ENCODE data around the gene FAF2.
"Not testable (repeated sequence)": the region's sequence is repeated elsewhere in the genome, so short reads cannot be mapped to it uniquely, and the experiment has no call there.

Gene FAF2

DNA sequence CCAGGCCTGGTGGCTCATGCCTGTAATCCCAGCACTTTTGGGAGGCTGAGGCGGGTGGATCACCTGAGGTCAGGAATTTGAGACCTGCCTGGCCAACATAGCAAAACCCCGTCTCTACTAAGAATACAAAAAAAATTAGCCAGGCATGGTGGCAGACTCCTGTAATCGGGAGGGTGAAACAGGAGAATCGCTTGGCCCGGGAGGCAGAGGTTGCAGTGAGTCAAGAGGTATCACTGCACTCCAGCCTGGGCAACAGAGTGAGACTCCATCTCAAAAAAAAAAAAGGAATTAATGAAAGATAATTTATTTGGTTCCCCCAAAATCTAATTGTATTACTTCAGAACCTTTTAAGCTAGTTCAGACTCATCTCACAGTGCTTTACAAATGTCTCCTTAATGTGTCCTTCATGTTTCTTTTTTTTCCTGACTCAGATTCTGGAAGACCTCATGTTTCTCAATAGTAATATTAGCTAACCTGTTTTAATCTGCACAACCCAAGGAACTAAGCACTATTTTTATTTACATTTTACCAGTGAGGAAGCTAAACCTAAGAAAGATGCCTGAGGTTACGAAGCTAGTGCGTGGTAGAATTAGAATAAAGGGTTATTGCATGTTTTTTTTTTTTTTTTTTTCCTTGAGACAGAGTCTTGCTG is 15.1 kb downstream of the FAF2 start:
- no peak for DNase-seq

DNA sequence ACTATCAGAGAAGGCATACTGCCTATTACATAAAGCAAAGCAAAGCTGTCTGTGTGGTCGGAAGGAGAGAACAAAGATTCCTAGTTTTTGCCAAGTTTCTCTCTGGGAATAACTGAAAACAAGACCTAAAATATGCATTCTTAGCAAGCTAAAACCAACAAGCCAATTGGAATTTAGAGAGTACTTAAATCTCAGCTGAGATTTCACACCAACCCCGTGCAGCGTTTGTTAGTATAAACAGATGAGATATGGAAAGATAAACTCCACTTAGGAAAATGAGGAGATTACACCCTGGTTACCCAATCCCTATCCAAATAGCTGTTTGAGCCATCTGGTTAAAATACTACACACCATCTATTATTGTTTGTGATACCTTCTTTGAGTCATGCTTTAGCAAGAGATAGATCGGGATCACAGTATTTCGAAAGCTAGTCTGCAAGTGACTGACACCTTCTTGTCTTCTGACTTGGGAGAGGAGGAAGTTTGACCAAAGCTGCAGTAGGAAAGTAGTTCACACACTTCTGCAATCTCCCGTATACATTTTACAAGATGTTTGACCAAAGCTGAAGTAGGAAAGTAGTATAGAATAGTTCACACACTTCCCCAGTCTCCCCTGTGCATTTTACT is 18.2 kb downstream of the FAF2 start:
- DNase-seq = no peak

- DNase-seq = no peak
Observed at GRCh38 chr5:176469296-176469695, 21.1 kb downstream of the FAF2 start.

- no peak for DNase-seq
Observed at GRCh38 chr5:176470539-176470938, 22.4 kb downstream of the FAF2 start.

DNA sequence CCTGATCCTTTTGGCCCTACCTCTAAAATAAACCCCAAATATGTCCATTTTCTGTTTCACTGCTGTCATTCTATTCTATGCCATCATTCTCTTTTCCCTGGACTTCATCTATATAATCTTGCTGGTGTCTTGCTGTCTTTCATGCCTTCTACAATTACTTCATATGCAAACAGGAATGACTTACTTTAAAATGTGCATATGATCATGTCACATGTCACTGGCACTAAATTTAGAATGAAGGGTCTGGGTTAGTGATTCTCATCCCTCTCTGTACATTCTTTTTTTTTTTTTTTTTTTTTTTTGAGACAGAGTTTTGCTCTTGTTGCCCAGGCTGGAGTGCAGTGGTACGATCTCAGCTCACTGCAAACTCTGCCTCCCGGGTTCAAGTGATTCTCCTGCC is 22.9 kb downstream of the FAF2 start:
- DNase-seq = no peak

- DNase-seq = no peak
Observed at GRCh38 chr5:176473335-176474006, 25.3 kb downstream of the FAF2 start.

- DNase-seq = no peak
Observed at GRCh38 chr5:176474476-176474875, 26.3 kb downstream of the FAF2 start.

DNA sequence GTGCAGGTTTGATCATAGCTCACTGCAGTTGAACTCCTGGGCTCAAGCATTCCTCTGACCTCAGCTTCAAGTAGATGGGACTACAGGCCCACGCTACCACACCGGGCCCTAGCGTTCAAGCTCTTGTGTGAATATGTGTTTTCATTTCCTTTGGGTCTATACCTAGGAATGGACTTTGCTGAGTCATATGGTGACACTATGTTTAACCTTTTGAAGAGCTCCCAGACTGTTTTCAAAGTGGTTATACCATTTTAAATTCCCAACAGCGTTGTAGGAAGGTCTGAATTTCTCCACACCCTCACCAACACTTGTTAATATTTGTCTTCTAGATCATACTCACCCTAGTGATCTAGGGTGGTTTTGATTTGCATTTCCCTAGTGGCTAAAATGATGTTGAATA is 33.5 kb downstream of the FAF2 start:
- DNase-seq = no peak

DNA sequence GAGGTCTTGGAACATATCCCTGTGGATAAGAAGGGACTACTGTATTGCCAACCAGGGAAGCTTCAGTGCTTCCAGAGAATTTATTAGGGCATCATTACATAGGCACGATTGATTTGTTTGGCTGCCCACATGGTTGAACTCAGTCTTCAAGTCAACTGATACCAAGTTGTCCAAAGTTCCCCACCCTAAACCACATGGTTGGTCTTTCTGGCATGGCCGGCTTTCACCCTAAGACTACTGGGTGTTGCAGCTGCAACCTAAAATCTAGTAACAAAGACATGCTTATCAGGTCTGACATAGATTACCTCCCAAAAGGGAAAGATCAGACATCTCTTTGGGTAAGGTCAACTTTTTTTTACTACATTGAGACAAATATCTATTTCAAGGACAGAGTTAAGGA is 37.0 kb downstream of the FAF2 start:
- no peak for DNase-seq

DNA sequence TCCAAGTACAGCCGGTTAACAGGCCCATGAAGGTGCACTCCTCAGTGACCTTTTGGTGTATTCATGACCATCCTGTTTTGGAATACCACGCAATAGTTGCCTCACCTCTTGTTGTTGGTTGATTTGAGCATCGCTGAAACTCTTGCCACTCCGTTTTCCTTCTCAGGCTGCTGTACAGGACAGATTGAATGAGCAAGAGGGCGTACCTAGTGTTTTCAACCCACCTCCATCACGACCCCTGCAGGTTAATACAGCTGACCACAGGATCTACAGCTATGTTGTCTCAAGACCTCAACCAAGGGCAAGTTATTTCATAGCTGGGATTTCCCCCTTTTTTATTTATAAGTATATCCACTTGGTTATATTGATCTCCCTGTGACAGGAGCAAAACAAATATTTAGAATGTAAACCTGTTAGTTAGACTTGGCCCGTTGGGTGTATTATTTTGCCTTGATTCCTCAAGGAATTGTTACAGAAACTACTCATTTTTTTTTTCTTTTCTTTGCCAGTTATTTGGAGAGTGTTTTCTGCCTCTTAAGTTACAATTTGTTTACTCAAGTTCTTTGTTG is 38.1 kb downstream of the FAF2 start:
- no peak for DNase-seq

- not testable (repeated sequence) for DNase-seq
Observed at GRCh38 chr5:176487160-176487559, 39.0 kb downstream of the FAF2 start.

GRCh38 chr5:176489077-176489476 is 40.9 kb downstream of the FAF2 start:
- DNase-seq = no peak

GRCh38 chr5:176490301-176490700 is 42.1 kb downstream of the FAF2 start:
- no peak for DNase-seq

- DNase-seq = no peak
Observed at GRCh38 chr5:176491101-176491502, 42.9 kb downstream of the FAF2 start.

DNA sequence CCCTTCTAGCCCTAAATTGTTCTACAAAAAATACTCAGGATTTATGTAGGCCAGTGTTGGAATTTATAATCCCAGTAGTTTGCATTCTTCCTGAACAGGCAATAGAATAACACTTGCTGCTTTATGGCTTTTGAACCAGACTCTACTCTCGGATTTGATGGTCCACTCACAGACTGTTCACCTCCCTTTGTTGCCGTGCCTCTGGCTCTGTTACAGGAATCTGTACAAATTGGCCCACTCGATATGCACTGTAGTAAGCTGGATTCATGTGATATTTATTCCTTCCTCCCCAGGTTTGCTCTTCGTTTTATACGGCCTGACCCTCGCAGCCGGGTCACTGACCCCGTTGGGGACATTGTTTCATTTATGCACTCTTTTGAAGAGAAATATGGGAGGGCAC is 43.7 kb downstream of the FAF2 start:
- DNase-seq = no peak

DNA sequence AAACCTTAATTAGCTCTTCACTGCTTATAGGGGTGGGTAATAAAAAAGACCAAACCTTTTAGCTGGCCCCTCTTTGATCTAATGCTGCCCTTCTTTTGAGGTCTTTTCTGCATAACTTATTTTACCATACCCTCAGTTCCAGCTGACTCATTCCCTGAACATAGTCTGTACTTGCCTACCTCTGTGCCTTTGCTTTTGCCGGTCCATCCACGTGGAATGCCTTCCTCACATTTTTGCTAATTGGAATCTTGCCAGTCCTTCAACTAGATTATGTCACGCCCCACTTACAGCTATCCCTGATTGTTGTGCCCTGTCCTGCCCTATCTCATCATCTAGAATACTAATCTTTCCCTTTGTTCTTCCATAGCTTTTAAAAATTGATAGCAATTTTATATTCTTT is 44.2 kb downstream of the FAF2 start:
- DNase-seq = no peak

DNA sequence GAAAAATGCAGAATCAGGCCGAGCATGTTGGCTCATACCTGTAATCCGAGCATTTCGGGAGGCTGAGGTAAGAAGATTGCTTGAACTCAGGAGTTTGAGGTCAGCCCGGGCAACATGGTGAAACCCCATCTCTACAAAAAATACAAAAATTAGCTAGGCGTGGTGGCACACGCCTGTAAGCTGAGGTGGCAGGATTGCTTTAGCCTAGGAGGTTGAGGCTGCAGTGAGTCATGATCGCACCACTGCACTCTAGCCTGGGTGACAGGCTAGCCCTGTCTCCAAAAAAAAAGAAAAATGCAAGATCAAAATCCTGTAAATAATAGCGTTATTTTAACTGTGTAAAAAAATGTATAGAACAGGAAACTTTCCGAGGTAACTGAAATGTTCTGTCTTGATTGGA is 49.7 kb downstream of the FAF2 start:
- DNase-seq = no peak

GRCh38 chr5:176499273-176499672 is 51.1 kb downstream of the FAF2 start:
- no peak for DNase-seq

DNA sequence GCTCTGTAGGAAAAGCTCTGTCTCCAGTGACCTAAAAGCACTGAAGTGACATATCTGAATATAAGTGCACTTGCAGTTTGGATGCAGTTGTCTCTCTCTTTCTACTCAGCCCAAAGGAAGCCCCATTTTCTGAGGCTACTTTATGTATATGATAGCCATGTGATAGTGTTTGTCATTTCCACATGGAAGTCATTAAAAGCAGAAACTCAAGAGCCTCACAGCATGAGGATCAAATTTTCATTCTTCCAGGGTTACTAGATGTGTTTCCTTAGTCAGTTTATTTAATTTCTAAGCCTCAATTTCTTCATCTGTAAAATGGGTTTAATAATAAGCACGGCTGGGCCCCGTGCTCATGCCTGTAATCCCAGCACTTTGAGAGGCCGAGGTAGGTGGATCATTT is 52.3 kb downstream of the FAF2 start:
- no peak for DNase-seq

- DNase-seq = no peak
Observed at GRCh38 chr5:176501333-176501732, 53.1 kb downstream of the FAF2 start.

GRCh38 chr5:176503496-176503895 is 55.3 kb downstream of the FAF2 start:
- no peak for DNase-seq

GRCh38 chr5:176507911-176508310 is 59.7 kb downstream of the FAF2 start:
- no peak for DNase-seq

GRCh38 chr5:176508603-176509002 is 60.4 kb downstream of the FAF2 start:
- no peak for DNase-seq

GRCh38 chr5:176513788-176514187 is 65.6 kb downstream of the FAF2 start:
- no peak for DNase-seq
